Spleen (tissue), 11 donors: Measurements from ENCODE around the gene FAHD2A. TPM values are rescaled to one million over a fixed set of nuclear protein-coding genes. Genes with fewer than 3 reads are reported as not detected.
"Not testable (repeated sequence)": the region's sequence is repeated elsewhere in the genome, so short reads cannot be mapped to it uniquely, and the experiment has no call there.

ENCODE experiments used
- DNase-seq: peaks from one replicate; pipeline ENCODE4 v3.0.0-alpha.2; 2020
- H3K27ac ChIP-seq, 8 donors: fragments of 200-600 bp; sonication (generic) in 7 of 8; 1 replicate in 4 of 8; 2 replicates in 4 of 8; pipeline versions ENCODE4 v1.5.0 to v1.8.0; 2016 to 2021; ENCODE audit warnings: inconsistent platforms in 4 of 8, mild to moderate bottlenecking in 4 of 8, moderate library complexity in 1 of 8
- H3K27me3 ChIP-seq, 7 donors: fragments of 200-600 bp; sonication (generic) in 6 of 7; replicated peaks in 1 of 7; 1 replicate in 4 of 7; 2 replicates in 3 of 7; pipeline versions ENCODE4 v1.5.0 to v1.8.0; 2016 to 2021; ENCODE audit warnings: inconsistent platforms in 3 of 7, mild to moderate bottlenecking in 1 of 7
- H3K36me3 ChIP-seq, 6 donors: fragments of 200-600 bp; sonication (generic) in 5 of 6; 1 replicate in 4 of 6; 2 replicates in 2 of 6; pipeline versions ENCODE4 v1.5.0 to v1.8.0; 2016 to 2021; ENCODE audit warnings: inconsistent platforms in 2 of 6
- H3K4me1 ChIP-seq, 6 donors: fragments of 200-600 bp; sonication (generic) in 5 of 6; 1 replicate in 3 of 6; 2 replicates in 3 of 6; pipeline versions ENCODE4 v1.5.0 to v1.8.0; 2016 to 2021; ENCODE audit warnings: inconsistent platforms in 3 of 6
- H3K4me3 ChIP-seq, 8 donors: fragments of 200-600 bp; sonication (generic) in 7 of 8; 1 replicate in 4 of 8; 2 replicates in 4 of 8; pipeline versions ENCODE4 v1.5.0 to v1.8.0; 2016 to 2021; ENCODE audit warnings: inconsistent platforms in 4 of 8, mild to moderate bottlenecking in 4 of 8, moderate library complexity in 2 of 8
- H3K9me3 ChIP-seq, 8 donors: fragments of 200-600 bp; sonication (generic) in 7 of 8; 1 replicate in 4 of 8; 2 replicates in 4 of 8; pipeline versions ENCODE4 v1.5.0 to v1.8.0; 2016 to 2021; ENCODE audit warnings: inconsistent platforms in 4 of 8
- POLR2A ChIP-seq, 3 donors: fragments of 450-650 bp; IDR thresholded peaks; one replicate each; pipeline ENCODE4 v1.5.1; 2017; ENCODE audit warnings: antibody characterized with exemption in 3 of 3, mild to moderate bottlenecking in 1 of 3
- POLR2AphosphoS5 ChIP-seq, 3 donors: sonication (generic); formaldehyde crosslinking; IDR thresholded peaks; one replicate each; pipeline ENCODE4 v1.5.1; 2017; ENCODE audit warnings: antibody characterized with exemption in 3 of 3
- WGBS, 5 donors: extraction: QIAGEN DNeasy Blood & Tissue Kit in 3 of 5; methylation state at CpG; one replicate each; pipeline versions ENCODE4 v1.1.5 to v1.1.7; 2013 to 2018; 5-methylcytosine and 5-hydroxymethylcytosine counted together
- intact Hi-C: fragments of 100-400 bp; cut with DNase I; formaldehyde crosslinking; loops from one replicate; pipeline ENCODE4 v1.15.0; 2023; ENCODE audit warnings: low total_unique reads
- polyA plus RNA-seq, 3 donors: library from polyadenylated mRNA; stranded (reverse); fragments of 200-250 nt; gene quantifications; one replicate each; pipeline ENCODE4 v1.2.1, GENCODE V29; 2013
- total RNA-seq, 7 donors: library from RNA; depleted of rRNA in 3 of 7; stranded (reverse); fragments of >200 nt in 3 of 7; fragmentation: NEBNext Ultra II Directional in 4 of 7; extraction: Animal tissue kit (Norgen Biotek cat#: 25700) in 4 of 7; gene quantifications; one replicate each; pipeline versions ENCODE4 v1.1.0 to v1.2.1, GENCODE V29; 2016 to 2021
- TF ChIP-seq, protein P1 (sequence below), 11 experiments: fragments of 200-600 bp in 7 of 11; fragments of 450-650 bp in 4 of 11; sonication (generic) in 4 of 11; IDR thresholded peaks in 8 of 11; conservative IDR thresholded peaks in 3 of 11; 1 replicate in 7 of 11; 2 replicates in 4 of 11; pipeline versions ENCODE4 v1.4.0 to v1.8.0; 2016 to 2021; ENCODE audit warnings: antibody characterized with exemption in 11 of 11, inconsistent platforms in 4 of 11, mild to moderate bottlenecking in 1 of 11
- donor health status: healthy with polysubstance abuse.
- donor health status: DM: no; HTN: no; CAD: no; lungs with moderate emphysema.
- donor health status: DM: no; HTN: no; CAD: no.
- donor health status: Bipolar disorder and iron deficiency.
- donor health status: healthy.
- donor health status: DM: no; HTN: no; CAD: no.
- donor health status: DM: yes; HTN: yes; CAD: no.

Gene FAHD2A
- total and polyA plus RNA-seq, 10 donors: 10.9 to 23.7 (median 17.5) TPM

DNA sequence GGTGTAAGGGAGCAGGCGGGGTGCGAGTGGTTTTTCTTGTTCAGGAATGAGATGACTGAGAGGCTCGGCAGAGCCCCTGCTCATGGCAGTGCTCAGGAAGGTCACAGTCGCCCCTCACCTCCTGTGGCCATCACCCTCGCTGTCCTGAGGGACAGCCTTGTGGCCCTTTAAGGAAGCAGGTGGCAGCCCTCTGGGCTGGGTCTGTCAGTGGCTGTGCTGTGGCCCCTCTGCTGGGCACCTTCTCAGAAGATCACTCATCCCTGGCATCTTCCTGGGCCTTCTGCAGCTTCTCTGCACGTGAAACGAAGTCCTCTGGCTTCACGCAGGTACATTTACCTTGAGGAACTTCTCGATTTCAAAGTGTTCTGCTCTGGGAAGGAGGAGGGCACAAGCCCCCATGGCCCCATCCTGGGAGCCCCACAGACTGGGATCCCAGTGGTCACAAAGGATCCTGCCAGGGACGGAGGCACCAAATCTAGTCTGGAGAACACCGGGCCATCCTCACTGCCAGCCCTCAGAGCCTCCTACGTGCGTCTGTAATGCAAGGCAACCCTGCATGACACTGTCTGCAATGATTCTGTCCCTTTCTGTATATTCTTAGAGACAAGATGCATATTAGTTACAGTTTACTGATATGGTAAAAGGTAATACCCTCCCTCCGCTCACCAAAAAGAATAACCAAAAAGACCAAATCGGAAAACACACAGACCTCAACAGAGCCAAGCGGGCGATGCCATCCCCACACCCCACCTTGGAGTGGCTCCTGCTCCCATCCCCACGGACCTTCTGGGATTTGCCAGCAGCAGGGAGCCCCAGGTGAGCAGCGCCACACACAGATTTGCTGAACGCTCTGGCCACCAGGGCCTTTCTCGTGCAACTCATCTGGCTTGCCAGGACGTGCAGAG is 25.9 kb upstream of the FAHD2A start:
- no peak overlapping the region for H3K4me3 ChIP-seq
- peaks cover 0 to 9% (median 2%) of the 10 kb centered on the region in 6 donors for H3K36me3 ChIP-seq
- no peaks in the 10 kb centered on the region for H3K4me1 ChIP-seq
- WGBS, 5 donors: 87 to 92% (median 89%) methylated on average over 22 of the region's 22 CpGs
- TF ChIP-seq POLR2A (IDR thresholded peaks at IDR 0.05): no peak
- no peak for TF ChIP-seq POLR2AphosphoS5 (IDR thresholded peaks at IDR 0.05)
- TF ChIP-seq, protein P1, sequence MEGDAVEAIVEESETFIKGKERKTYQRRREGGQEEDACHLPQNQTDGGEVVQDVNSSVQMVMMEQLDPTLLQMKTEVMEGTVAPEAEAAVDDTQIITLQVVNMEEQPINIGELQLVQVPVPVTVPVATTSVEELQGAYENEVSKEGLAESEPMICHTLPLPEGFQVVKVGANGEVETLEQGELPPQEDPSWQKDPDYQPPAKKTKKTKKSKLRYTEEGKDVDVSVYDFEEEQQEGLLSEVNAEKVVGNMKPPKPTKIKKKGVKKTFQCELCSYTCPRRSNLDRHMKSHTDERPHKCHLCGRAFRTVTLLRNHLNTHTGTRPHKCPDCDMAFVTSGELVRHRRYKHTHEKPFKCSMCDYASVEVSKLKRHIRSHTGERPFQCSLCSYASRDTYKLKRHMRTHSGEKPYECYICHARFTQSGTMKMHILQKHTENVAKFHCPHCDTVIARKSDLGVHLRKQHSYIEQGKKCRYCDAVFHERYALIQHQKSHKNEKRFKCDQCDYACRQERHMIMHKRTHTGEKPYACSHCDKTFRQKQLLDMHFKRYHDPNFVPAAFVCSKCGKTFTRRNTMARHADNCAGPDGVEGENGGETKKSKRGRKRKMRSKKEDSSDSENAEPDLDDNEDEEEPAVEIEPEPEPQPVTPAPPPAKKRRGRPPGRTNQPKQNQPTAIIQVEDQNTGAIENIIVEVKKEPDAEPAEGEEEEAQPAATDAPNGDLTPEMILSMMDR (IDR thresholded peaks at IDR 0.05 in 8 of 11, conservative IDR thresholded peaks at IDR 0.05 in 3 of 11): no peak
- intact Hi-C loops: no loop called here
- H3K27me3 ChIP-seq: peaks cover 0 to 16% (median 0%) of the 10 kb centered on the region in 7 donors
- DNase-seq: no peak
- H3K27ac ChIP-seq: no peak overlapping the region
- H3K9me3 ChIP-seq: no peaks in the 10 kb centered on the region

DNA sequence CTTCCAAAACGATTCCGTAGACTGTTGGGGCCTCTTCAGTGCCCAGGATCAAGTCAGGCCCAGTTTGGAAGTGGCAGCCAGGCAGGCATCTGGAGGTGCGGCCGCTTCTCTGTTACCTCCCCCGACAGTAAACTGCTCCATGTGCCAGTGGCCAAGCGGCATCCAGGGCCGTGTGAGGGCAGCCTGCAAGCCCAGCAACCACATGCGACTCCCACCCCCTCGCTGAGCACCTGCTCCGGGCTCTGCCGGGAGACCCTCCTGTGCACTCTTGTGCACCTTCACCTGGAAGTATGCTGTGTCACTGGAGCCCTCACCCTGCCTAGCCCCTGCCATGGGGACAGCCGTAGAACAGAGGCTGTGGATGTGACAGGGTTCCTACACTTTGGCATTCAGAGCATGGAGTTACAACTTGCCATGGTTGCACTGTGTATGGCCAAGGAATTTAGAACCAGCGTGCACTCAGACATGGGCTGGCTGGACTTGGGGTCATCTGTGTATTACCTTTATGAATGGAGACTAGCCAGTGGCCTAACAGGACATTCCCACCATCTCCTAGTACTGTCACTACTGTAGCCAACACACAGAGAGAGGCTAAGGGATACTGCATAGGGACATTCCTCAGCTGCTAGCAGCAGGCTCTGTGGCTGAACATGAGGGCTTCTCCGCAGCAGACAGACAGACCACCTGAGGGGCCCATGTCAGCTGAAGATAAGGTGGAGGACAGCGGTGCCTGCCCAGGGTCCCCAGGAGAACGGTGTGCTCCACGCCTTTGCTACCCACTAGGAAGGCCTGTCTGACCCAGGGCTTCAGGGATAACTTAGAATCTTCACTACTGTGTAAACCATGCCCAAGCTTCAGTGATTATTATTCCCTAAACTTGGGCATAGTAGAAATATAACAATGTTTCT is 25.0 kb upstream of the FAHD2A start:
- no peak for DNase-seq
- Histone ChIP-seq H3K4me1 (no peaks in the 10 kb centered on the region), H3K4me3 (no peak overlapping the region), H3K9me3 (no peaks in the 10 kb centered on the region), H3K36me3 (peaks cover 0 to 9% (median 2%) of the 10 kb centered on the region in 6 donors), H3K27me3 (peaks cover 0 to 22% (median 0%) of the 10 kb centered on the region in 7 donors), H3K27ac (no peak overlapping the region)
- TF ChIP-seq, protein P1 (IDR thresholded peaks at IDR 0.05 in 8 of 11, conservative IDR thresholded peaks at IDR 0.05 in 3 of 11): no peak
- no peak for TF ChIP-seq POLR2A (IDR thresholded peaks at IDR 0.05)
- TF ChIP-seq POLR2AphosphoS5 (IDR thresholded peaks at IDR 0.05): no peak
- whole genome bisulfite sequencing, 5 donors: 90 to 94% (median 93%) methylated on average over 12 to 17 of the region's 17 CpGs
- intact Hi-C loops: no loop called here

DNA sequence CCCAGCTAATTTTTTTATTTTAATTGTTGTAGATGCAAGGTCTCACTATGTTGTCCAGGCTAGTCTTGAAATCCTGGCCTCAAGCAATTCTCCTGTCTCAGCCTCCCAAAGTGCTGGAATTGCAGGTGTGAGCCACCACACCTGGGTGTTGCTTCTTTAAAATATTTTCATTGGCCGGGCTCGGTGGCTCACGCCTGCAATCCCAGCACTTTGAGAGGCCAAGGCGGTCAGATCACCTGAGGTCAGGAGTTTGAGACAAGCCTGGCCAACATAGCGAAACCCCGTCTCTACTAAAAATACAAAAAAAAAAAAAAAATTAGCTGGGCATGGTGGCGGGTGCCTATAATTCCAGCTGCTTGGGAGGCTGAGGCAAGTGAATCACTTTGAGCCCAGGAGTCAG is 24.2 kb upstream of the FAHD2A start:
- H3K36me3 ChIP-seq, H3K4me1 ChIP-seq, DNase-seq, intact Hi-C loops, H3K9me3 ChIP-seq, H3K4me3 ChIP-seq, H3K27ac ChIP-seq: not testable (repeated sequence)
- 96 to 98% (median 96%) methylated on average over 7 of the region's 7 CpGs for WGBS, 5 donors
- H3K27me3 ChIP-seq: peaks cover 0 to 26% (median 0%) of the 10 kb centered on the region in 7 donors

DNA sequence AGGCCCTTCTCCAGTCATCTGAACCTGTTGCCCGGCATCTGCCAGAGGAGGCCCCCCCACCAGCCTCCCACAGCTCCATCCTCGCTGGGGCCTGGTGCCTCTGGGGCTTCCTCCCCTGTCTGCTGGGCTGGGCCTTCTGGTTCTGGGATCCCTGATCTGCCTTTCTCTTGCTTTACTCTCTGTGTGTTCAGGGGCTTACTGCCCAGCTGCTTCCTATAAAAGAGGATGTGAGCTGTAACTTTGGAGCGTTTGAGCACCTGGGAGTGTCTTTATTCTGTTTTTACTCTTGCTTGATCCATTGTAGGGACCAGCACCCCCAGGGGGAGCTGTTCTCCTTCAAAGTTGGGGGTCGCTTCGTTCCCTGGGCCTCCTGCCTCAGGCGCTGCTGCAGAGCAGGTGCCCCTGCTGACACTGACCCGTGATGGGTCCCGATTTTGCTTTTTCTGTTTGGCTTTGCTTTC is 23.1 kb upstream of the FAHD2A start:
- Histone ChIP-seq H3K4me1 (peaks cover 0 to 3% (median under 1%) of the 10 kb centered on the region in 6 donors), H3K9me3 (no peaks in the 10 kb centered on the region), H3K27ac (no peak overlapping the region), H3K36me3 (peaks cover 0 to 9% (median 2%) of the 10 kb centered on the region in 6 donors), H3K27me3 (peaks cover 0 to 27% (median 0%) of the 10 kb centered on the region in 7 donors), H3K4me3 (no peak overlapping the region)
- TF ChIP-seq, protein P1 (IDR thresholded peaks at IDR 0.05 in 8 of 11, conservative IDR thresholded peaks at IDR 0.05 in 3 of 11): peak in 2 of 11 experiments; percentile 8 to 33
- no peak for TF ChIP-seq POLR2A (IDR thresholded peaks at IDR 0.05)
- TF ChIP-seq POLR2AphosphoS5 (IDR thresholded peaks at IDR 0.05): no peak
- no peak for DNase-seq
- intact Hi-C loops: no loop called here
- 32 to 42% (median 39%) methylated on average over 8 of the region's 8 CpGs for WGBS, 5 donors
